GM12874 (cell line): Measurements from ENCODE around the gene RCL1.

ENCODE experiments used
- TF ChIP-seq, protein P1 (sequence below): IDR thresholded peaks from 2 replicates; pipeline ENCODE4 v1.5.1; 2011; ENCODE audit warnings: low read depth, mild to moderate bottlenecking, control low read depth, low read length, moderate library complexity; ENCODE audit not compliant: insufficient read depth

RCL1 gene

DNA sequence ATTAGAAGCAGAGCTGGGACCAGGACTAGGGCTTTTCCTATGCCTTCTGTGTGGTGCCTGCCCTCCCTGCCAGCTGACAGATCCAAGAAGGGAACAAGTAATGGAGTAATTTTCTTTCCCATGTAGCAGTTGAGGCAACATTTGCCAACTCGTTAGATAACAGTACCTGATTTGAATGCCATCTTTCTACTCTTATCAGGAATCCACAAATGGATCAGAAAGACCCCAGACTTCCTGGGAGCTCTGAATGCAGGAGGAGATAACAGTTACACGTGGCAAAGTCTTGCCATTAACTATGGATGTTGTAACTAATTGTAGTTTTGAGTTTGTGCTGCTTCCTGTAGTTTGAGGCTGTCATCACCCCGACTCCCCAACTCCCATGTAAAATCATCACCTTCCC is 39.2 kb downstream of the RCL1 start:
- TF ChIP-seq, protein P1, sequence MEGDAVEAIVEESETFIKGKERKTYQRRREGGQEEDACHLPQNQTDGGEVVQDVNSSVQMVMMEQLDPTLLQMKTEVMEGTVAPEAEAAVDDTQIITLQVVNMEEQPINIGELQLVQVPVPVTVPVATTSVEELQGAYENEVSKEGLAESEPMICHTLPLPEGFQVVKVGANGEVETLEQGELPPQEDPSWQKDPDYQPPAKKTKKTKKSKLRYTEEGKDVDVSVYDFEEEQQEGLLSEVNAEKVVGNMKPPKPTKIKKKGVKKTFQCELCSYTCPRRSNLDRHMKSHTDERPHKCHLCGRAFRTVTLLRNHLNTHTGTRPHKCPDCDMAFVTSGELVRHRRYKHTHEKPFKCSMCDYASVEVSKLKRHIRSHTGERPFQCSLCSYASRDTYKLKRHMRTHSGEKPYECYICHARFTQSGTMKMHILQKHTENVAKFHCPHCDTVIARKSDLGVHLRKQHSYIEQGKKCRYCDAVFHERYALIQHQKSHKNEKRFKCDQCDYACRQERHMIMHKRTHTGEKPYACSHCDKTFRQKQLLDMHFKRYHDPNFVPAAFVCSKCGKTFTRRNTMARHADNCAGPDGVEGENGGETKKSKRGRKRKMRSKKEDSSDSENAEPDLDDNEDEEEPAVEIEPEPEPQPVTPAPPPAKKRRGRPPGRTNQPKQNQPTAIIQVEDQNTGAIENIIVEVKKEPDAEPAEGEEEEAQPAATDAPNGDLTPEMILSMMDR, result no peak

DNA sequence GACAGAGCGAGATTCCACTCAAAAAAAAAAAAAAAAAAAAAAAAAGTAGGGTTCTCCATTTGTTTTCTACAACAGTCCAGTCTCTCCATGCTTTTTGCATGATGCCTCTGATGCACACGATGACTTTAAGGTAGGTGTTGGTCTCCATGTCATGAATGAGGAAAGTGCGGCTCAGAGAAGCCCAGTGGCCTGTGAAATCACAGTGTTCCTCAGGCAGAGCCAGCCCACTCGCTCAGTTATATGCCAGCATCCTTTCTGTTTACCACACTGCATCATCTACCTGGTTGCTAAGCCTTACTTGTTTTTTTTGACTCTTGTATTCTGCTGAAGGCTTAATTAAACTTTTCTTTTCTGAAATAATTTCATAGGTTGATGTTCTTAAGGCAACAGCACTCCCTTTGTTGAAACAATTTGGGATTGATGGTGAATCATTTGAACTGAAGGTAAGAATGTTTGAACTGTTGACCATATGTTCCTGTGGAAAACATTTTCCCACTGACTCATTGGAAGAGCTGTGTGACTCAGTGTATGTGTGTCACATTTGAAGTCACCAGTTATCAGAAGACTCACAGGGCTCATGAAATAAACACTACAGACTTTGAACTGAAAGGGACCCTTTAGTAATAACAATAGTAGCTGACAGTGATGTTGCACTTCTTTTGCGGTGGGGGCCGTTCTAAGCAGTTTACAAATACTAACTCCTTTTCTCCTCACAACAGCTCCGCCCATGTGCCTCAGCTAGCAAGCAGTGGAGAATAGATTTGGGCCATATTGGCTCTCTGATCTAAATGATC is 40.2 kb downstream of the RCL1 start:
- TF ChIP-seq, protein P1, result no peak

DNA sequence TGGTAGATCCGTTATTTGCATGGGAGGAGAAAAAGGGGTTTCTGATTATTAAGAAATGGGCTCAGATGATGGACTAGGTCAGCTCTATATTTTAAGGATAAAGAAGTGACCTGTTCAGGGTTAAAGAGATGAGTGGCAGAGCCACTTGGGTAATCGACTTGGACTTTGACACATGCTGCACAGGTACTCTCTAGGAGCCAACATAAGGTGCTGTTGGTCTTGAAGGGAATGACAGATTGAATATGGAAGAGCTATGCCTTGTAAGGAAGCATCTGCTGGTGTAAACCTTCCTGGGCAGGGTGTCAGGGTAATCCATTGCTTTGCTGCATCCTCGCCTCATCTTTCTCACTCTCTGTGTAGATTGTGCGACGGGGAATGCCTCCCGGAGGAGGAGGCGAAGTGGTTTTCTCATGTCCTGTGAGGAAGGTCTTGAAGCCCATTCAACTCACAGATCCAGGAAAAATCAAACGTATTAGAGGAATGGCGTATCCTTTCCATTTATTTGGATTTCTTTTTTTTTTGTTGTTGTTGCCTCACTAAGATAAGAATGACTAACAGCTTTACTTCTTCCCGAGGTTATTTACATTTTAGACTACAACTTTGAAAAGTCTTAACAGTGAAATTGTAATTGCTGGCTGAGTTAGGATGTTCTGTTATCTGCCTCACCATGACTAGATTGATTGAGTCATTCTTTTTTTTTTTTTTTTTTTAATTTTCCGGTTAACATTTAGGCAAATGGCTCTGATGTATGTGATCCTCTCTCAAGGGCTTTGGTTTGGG is 41.2 kb downstream of the RCL1 start:
- TF ChIP-seq, protein P1, result no peak

DNA sequence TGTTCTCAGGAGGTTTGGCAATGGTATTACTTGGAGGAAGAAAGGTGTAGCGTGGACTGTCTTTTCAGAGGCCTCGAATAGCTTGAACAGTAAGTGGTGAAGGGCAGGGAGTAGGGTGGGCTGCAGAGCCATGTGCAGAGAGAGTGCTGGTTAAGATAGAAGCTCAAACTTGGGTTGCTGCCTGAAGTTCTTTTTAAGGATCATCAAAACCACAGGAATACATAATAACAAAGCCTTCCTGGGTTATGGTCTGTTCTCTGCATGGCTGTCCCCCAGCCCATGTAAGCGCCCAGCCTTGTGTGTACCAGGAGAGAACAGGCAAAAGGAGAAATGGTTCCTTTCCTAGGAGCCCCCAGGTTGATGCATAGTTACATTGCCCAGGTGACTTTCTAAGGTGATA is 43.9 kb downstream of the RCL1 start:
- TF ChIP-seq, protein P1, result no peak

DNA sequence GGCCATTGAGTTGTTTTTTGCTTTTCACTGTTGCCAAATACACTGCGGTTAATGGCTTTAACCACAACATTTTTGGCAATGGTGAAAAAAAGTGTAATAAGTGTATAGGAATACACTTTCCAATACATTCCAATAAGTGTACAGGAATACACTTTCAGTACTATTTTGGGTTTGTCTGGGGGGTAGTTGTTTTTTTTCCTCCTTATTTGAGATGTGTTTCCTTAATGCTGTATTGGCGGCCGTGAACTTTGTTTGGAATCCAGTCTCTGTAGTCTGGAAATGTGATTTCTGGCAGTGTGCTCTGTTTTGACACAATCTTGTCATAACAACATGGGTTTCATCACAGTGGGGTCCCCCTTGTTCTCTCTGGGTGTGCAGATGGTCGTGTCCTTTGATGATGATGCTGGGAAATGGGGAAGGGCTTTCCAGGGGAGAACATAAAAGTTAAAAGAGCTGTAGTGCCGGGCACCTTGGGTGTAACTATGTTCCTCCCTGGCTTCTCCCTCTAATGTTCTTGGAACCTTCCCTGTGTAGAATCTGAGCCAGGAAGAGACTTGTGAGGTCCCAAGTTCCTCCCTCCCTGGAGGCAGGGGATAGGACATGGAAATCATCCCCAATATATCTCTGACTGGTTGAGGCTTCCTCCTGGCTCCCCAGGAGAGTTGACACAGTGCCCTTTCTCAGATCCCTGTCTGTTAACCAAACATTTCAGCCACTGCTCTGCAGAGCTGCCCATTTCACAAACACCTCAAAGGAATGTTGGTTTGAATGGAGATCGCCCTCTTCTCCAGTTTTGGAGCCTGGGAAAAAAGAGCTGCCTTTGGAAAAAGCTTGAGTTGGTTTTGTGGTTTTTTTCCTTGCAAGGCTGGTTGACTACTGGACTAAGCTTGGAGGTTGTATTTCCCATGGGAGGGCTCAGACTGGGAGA is 44.8 kb downstream of the RCL1 start:
- TF ChIP-seq, protein P1, result no peak

DNA sequence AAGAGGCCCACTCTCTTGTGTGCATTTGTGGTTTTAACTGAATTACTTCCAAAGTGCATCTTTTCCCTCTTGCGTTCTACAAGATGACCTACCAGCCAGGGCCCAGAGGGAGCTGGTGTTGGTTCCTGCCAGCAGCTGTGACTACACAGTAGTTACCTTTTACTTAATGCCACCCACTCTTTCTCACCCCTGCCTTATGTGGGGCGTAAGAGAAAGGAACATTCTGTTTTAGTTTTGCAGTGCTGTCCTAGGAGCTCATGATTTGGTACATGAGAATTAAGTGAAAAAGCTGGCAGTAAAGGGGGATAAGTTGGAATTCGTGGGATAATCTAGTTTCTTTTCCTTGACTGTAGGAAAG is 45.4 kb downstream of the RCL1 start:
- TF ChIP-seq, protein P1, result no peak

DNA sequence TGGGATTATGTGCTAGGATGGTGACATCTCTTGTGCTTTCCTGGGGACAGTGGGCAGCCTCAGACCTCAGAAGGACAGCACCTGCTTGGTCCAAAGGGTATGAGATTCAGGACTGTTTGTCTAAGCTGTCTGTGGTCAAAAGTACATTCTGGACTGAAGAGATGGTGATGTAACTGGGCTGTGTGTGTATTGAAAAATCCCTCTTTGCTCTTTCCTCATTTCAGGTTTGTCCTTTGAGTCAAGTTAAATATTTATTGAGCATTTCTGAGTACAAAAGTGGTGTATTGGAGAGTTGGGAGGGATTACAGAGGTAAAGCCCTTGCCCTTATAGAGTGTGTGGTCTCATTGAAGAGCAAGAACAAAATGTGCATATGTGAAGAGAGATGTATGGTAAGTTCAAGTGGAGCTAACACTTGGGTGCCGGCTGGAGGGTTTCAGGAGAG is 46.7 kb downstream of the RCL1 start:
- TF ChIP-seq, protein P1, result no peak
